ELR (cell line): ENCODE measurements around the gene SAMD4B.

Experiments
- DNase-seq: peaks from one replicate; pipeline ENCODE4 v3.0.0-alpha.2; 2015; ENCODE audit warnings: low read depth

SAMD4B gene

GRCh38 chr19:39409208-39410016, 67.2 kb downstream of the SAMD4B start:
- peak; percentile 66 for DNase-seq

GRCh38 chr19:39410017-39410830, 68.0 kb downstream of the SAMD4B start:
- peak; percentile 44 for DNase-seq

- no peak for DNase-seq
These were observed 68.5 kb downstream of the SAMD4B start for GRCh38 chr19:39410831-39411080.

- DNase-seq = no peak
These were observed 69.0 kb downstream of the SAMD4B start for GRCh38 chr19:39411081-39411831.

- peak; percentile 94 for DNase-seq
These were observed 69.5 kb downstream of the SAMD4B start for GRCh38 chr19:39411832-39412099.

- peak; percentile 99 for DNase-seq
These were observed 70.1 kb downstream of the SAMD4B start, which contains the start of gene PLEKHG2 for GRCh38 chr19:39412100-39412866. Gene PLEKHG2 (plus strand): TSS chr19:39412669. CDS start chr19:39414087, 1,418 bp downstream.

GRCh38 chr19:39412867-39413271, 70.6 kb downstream of the SAMD4B start:
- no peak for DNase-seq

GRCh38 chr19:39413272-39413910, 71.2 kb downstream of the SAMD4B start:
- DNase-seq = peak; percentile 42

- DNase-seq = peak; percentile 42
These were observed 71.8 kb downstream of the SAMD4B start for GRCh38 chr19:39413911-39414608.

- DNase-seq = no peak
These were observed 73.2 kb downstream of the SAMD4B start for GRCh38 chr19:39415111-39416046.

- no peak for DNase-seq
These were observed 74.2 kb downstream of the SAMD4B start for GRCh38 chr19:39416152-39417120.

- DNase-seq = no peak
These were observed 75.4 kb downstream of the SAMD4B start for GRCh38 chr19:39417463-39418181.

- peak; percentile 45 for DNase-seq
These were observed 76.8 kb downstream of the SAMD4B start for GRCh38 chr19:39419003-39419402.

GRCh38 chr19:39420769-39421168, 78.5 kb downstream of the SAMD4B start:
- no peak for DNase-seq

GRCh38 chr19:39422020-39422419, 79.8 kb downstream of the SAMD4B start:
- no peak for DNase-seq

- no peak for DNase-seq
These were observed 81.3 kb downstream of the SAMD4B start for GRCh38 chr19:39423258-39424086.

- DNase-seq = no peak
These were observed 82.7 kb downstream of the SAMD4B start for GRCh38 chr19:39424934-39425333.
